Nephron (organoid): ENCODE results near the gene PRKN.

Source experiments
- H3K27ac Mint-ChIP-seq, 3 experiments: 2 replicates each; pipeline ENCODE4 v1.8.0; 2020; ENCODE audit warnings: mixed read lengths in 3 of 3, mild to moderate bottlenecking in 2 of 3, moderate library complexity in 1 of 3
- H3K27me3 Mint-ChIP-seq: 2 replicates; pipeline ENCODE4 v1.8.0; 2021; ENCODE audit warnings: low read depth, mild to moderate bottlenecking, moderate library complexity, mixed read lengths
- H3K36me3 Mint-ChIP-seq: 2 replicates; pipeline ENCODE4 v1.8.0; 2020; ENCODE audit warnings: low read depth, mixed read lengths
- H3K4me1 Mint-ChIP-seq: 2 replicates; pipeline ENCODE4 v1.8.0; 2020; ENCODE audit warnings: mixed read lengths
- H3K4me3 Mint-ChIP-seq, 3 experiments: 2 replicates each; pipeline ENCODE4 v1.8.0; 2020; ENCODE audit warnings: mild to moderate bottlenecking in 3 of 3, mixed read lengths in 3 of 3, moderate library complexity in 2 of 3
- H3K9me3 Mint-ChIP-seq: 2 replicates; pipeline ENCODE4 v1.8.0; 2020; ENCODE audit warnings: mixed read lengths
- TF ChIP-seq, protein P1 (sequence below), 3 experiments: fragments of 200-600 bp; sonication (generic); IDR thresholded peaks; one replicate each; pipeline ENCODE4 v1.5.0; 2021; ENCODE audit warnings: antibody characterized with exemption in 3 of 3; ENCODE audit not compliant: unreplicated experiment in 3 of 3

Gene PRKN

GRCh38 chr6:161547617-161548016 is 1179.9 kb downstream of the PRKN start:
- Mint-ChIP-seq H3K4me1 (peaks cover 7% of the 10 kb centered on the region), H3K27me3 (peaks cover 3% of the 10 kb centered on the region), H3K4me3 (peak overlapping the region in 1 of 3 experiments; percentile 3), H3K27ac (peak overlapping the region in 1 of 3 experiments; percentile 75), H3K36me3 (peaks cover 11% of the 10 kb centered on the region), H3K9me3 (peaks cover 14% of the 10 kb centered on the region)
- TF ChIP-seq, protein P1, sequence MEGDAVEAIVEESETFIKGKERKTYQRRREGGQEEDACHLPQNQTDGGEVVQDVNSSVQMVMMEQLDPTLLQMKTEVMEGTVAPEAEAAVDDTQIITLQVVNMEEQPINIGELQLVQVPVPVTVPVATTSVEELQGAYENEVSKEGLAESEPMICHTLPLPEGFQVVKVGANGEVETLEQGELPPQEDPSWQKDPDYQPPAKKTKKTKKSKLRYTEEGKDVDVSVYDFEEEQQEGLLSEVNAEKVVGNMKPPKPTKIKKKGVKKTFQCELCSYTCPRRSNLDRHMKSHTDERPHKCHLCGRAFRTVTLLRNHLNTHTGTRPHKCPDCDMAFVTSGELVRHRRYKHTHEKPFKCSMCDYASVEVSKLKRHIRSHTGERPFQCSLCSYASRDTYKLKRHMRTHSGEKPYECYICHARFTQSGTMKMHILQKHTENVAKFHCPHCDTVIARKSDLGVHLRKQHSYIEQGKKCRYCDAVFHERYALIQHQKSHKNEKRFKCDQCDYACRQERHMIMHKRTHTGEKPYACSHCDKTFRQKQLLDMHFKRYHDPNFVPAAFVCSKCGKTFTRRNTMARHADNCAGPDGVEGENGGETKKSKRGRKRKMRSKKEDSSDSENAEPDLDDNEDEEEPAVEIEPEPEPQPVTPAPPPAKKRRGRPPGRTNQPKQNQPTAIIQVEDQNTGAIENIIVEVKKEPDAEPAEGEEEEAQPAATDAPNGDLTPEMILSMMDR (IDR thresholded peaks at IDR 0.05; ENCODE audit: unreplicated experiment in 3 of 3) = no peak

DNA sequence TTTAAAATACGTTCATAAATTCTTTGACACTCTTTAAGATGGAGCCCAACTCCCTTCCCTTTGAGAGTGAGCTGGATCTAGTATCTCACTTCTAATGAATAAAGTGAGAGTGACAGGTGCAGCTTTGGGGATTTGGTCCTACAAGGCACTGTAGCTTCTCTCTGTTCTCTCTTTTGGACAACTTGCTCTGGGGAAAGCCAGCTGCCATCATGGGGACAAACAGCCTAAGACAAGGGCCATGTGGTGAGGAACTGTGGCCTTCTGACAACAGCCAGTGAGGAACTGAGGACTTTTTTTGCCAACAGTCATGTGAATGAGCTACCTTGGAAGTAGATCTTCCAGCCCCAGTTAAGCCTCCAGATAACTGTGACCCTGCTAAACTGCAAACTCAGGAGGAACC is 1180.9 kb downstream of the PRKN start:
- Mint-ChIP-seq H3K27me3 (peaks cover 3% of the 10 kb centered on the region), H3K9me3 (peaks cover 11% of the 10 kb centered on the region)
- TF ChIP-seq, protein P1 (IDR thresholded peaks at IDR 0.05; ENCODE audit: unreplicated experiment in 3 of 3) = no peak

GRCh38 chr6:161545741-161546140 is 1181.8 kb downstream of the PRKN start:
- Mint-ChIP-seq H3K4me3 (no peak overlapping the region), H3K27ac (no peak overlapping the region), H3K36me3 (peaks cover 4% of the 10 kb centered on the region), H3K9me3 (peaks cover 4% of the 10 kb centered on the region), H3K27me3 (no peaks in the 10 kb centered on the region), H3K4me1 (peaks cover 7% of the 10 kb centered on the region)
- TF ChIP-seq, protein P1 (IDR thresholded peaks at IDR 0.05; ENCODE audit: unreplicated experiment in 3 of 3) = no peak

More for the DNA sequence above, 1180.9 kb downstream of the PRKN start:
- Mint-ChIP-seq H3K36me3 (peaks cover 8% of the 10 kb centered on the region), H3K27ac (no peak overlapping the region), H3K4me3 (no peak overlapping the region), H3K4me1 (peaks cover 7% of the 10 kb centered on the region)

- Mint-ChIP-seq H3K36me3 (no peaks in the 10 kb centered on the region), H3K4me1 (peaks cover 7% of the 10 kb centered on the region), H3K27me3 (no peaks in the 10 kb centered on the region), H3K4me3 (no peak overlapping the region), H3K9me3 (no peaks in the 10 kb centered on the region), H3K27ac (no peak overlapping the region)
- TF ChIP-seq, protein P1 (IDR thresholded peaks at IDR 0.05; ENCODE audit: unreplicated experiment in 3 of 3) = no peak
Measured at GRCh38 chr6:161544801-161545480, 1182.6 kb downstream of the PRKN start.

- H3K9me3 Mint-ChIP-seq = no peaks in the 10 kb centered on the region
- peaks cover 7% of the 10 kb centered on the region for H3K4me1 Mint-ChIP-seq
- H3K27ac Mint-ChIP-seq = no peak overlapping the region
- H3K36me3 Mint-ChIP-seq = no peaks in the 10 kb centered on the region
- H3K27me3 Mint-ChIP-seq = no peaks in the 10 kb centered on the region
- TF ChIP-seq, protein P1 (IDR thresholded peaks at IDR 0.05; ENCODE audit: unreplicated experiment in 3 of 3) = no peak
- H3K4me3 Mint-ChIP-seq = no peak overlapping the region
Measured at GRCh38 chr6:161543684-161544309, 1183.8 kb downstream of the PRKN start.
